Tibial artery (tissue), 4 donors: Measurements from ENCODE around the gene PASK.
"Not testable (repeated sequence)": the region's sequence is repeated elsewhere in the genome, so short reads cannot be mapped to it uniquely, and the experiment has no call there.

Experiments
- DNase-seq, 2 donors: peaks; one replicate each; pipeline ENCODE4 v3.0.0-alpha.2; 2019
- H3K27ac ChIP-seq, 2 donors: fragments of 200-600 bp; sonication (generic) in 1 of 2; 1 replicate in 1 of 2; 2 replicates in 1 of 2; pipeline ENCODE4 v1.5.1; 2018 to 2019; ENCODE audit warnings: mild to moderate bottlenecking in 1 of 2
- H3K27me3 ChIP-seq, 2 donors: fragments of 200-600 bp; sonication (generic) in 1 of 2; one replicate each; pipeline versions ENCODE4 v1.5.1 to v1.6.0; 2016 to 2019
- H3K36me3 ChIP-seq, 3 donors: fragments of 200-600 bp; sonication (generic) in 2 of 3; one replicate each; pipeline ENCODE4 v1.5.1; 2016 to 2019; ENCODE audit warnings: mild to moderate bottlenecking in 2 of 3
- H3K4me1 ChIP-seq, 4 donors: fragments of 200-600 bp; sonication (generic) in 2 of 4; 1 replicate in 3 of 4; 2 replicates in 1 of 4; pipeline ENCODE4 v1.5.1; 2016 to 2019
- H3K4me3 ChIP-seq, 2 donors: fragments of 200-600 bp; sonication (generic) in 1 of 2; 1 replicate in 1 of 2; 2 replicates in 1 of 2; pipeline ENCODE4 v1.5.1; 2018 to 2019; ENCODE audit warnings: mild to moderate bottlenecking in 2 of 2
- H3K9me3 ChIP-seq, 3 donors: fragments of 200-600 bp; sonication (generic) in 1 of 3; one replicate each; pipeline ENCODE4 v1.5.1; 2016 to 2019
- intact Hi-C: fragments of 100-400 bp; cut with DNase I; formaldehyde crosslinking; loops from one replicate; pipeline ENCODE4 v1.15.0; 2023; ENCODE audit warnings: low total_unique reads
- TF ChIP-seq, protein P1 (sequence below), 2 experiments: fragments of 200-600 bp in 1 of 2; fragments of 450-650 bp in 1 of 2; IDR thresholded peaks; one replicate each; pipeline ENCODE4 v1.5.1; 2017 to 2019; ENCODE audit warnings: antibody characterized with exemption in 2 of 2, mild to moderate bottlenecking in 1 of 2, moderate library complexity in 1 of 2

The PASK gene

DNA sequence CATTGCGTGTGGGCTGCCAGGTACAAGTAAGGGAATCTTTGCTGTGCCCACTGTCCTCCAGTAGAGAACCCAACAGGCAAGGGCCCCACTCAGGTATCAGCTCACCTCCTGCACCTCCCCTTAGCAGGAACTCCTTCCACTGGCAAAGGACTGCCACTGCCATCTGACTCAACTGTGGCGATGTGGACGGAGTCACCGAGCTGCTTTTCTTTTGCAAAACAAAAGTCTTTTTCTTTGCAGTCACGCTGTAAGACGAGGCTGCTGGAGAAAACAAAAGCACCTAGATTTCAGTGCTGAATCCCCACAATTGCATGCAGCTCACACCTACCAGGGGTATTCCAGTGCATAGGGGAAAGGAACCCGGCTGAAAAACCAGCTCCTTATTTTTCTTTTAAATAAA is 55.1 kb downstream of the PASK start:
- Histone ChIP-seq H3K27ac (no peak overlapping the region), H3K4me1 (no peaks in the 10 kb centered on the region), H3K27me3 (no peaks in the 10 kb centered on the region), H3K4me3 (no peak overlapping the region), H3K36me3 (peaks cover 36 to 99% (median 82%) of the 10 kb centered on the region in 3 donors), H3K9me3 (no peaks in the 10 kb centered on the region)
- DNase-seq, result no peak
- intact Hi-C loops, result no loop called here
- TF ChIP-seq, protein P1, sequence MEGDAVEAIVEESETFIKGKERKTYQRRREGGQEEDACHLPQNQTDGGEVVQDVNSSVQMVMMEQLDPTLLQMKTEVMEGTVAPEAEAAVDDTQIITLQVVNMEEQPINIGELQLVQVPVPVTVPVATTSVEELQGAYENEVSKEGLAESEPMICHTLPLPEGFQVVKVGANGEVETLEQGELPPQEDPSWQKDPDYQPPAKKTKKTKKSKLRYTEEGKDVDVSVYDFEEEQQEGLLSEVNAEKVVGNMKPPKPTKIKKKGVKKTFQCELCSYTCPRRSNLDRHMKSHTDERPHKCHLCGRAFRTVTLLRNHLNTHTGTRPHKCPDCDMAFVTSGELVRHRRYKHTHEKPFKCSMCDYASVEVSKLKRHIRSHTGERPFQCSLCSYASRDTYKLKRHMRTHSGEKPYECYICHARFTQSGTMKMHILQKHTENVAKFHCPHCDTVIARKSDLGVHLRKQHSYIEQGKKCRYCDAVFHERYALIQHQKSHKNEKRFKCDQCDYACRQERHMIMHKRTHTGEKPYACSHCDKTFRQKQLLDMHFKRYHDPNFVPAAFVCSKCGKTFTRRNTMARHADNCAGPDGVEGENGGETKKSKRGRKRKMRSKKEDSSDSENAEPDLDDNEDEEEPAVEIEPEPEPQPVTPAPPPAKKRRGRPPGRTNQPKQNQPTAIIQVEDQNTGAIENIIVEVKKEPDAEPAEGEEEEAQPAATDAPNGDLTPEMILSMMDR (IDR thresholded peaks at IDR 0.05), result no peak

DNA sequence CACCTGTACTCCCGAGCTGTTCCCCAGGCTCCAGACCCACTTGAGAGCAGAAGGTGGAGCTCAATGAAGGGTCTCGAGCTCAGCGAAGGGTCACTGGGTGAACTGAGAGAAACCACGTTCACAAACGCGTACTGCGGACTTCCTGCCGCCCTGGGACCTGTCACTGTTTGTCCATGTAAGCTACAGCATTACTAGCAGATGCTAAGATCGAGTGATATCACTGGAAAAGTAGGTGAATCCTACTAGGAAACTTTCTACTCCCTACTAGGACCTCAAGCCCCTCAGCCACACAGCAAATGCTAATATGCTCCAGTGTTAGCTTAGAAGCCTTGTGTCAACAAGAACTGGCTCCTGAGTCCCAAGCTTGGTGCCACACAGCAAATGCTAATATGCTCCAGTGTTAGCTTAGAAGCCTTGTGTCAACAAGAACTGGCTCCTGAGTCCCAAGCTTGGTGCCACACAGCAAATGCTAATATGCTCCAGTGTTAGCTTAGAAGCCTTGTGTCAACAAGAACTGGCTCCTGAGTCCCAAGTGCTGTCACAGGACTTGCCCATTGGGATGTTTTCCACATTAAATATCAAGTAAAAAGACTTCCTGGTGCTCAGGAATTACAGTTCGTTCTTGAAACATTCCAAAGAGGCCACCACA is 56.0 kb downstream of the PASK start:
- H3K9me3 ChIP-seq, H3K27me3 ChIP-seq, H3K4me1 ChIP-seq, intact Hi-C loops, H3K4me3 ChIP-seq, DNase-seq, H3K27ac ChIP-seq: not testable (repeated sequence)
- H3K36me3 ChIP-seq, result peaks cover 42 to 99% (median 82%) of the 10 kb centered on the region in 3 donors

DNA sequence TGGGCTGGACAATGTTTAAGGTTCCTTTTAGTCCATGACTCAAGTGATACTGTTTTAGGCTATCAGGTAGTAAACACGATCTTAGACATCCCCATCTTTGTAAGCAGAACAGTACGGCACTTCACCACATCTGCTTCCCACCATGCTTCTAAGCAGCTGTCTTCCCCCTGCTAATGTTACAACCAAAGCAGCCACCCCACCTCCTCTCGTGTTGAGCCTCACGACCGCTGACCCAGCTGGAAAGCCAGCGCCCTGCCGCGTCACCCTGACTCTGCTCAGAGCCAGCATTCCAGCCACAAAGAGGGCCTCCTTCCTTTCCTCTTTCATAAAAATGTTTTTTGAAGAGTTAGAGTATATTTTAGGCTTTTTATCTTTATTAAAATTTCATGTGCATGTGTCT is 56.6 kb downstream of the PASK start:
- Histone ChIP-seq H3K36me3 (peaks cover 48 to 100% (median 85%) of the 10 kb centered on the region in 3 donors), H3K27me3 (no peaks in the 10 kb centered on the region), H3K4me1 (no peaks in the 10 kb centered on the region), H3K4me3 (no peak overlapping the region), H3K9me3 (no peaks in the 10 kb centered on the region), H3K27ac (no peak overlapping the region)
- intact Hi-C loops, result no loop called here
- no peak for DNase-seq
- TF ChIP-seq, protein P1 (IDR thresholded peaks at IDR 0.05), result no peak

DNA sequence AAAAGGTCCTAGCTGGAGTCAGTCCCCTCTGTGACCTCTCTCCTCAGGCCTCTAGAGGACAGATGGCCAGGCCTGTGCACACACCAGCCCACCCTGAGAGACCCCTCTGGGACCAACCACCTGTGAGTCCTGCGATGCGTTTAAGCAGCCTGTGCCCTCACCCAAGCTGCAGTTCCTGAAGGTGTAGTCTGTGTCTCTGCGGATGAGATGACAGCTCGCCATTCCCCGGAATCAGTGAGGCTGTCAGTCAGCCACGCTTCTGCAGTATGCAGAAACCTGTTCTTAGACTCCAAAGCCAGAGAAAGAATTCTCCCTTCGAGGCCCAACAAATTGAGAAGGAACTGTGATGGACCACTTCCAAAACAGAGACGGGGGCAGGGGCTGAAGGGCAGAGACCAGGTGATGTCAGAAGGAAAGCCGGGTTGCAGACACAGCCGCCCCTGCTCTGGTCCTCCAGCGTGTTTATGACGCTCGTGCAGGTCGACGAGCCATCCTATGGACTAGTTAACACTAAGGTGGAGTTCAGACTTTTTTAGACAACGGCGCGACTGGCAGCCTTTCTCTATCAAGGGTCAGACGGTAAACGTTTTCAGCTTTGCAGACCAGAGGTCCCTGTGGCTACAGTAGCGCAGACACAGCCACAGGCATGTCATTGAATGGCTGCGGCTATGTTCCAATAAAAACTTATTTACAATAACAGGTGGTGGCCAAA is 57.4 kb downstream of the PASK start:
- intact Hi-C loops, result no loop called here
- Histone ChIP-seq H3K9me3 (no peaks in the 10 kb centered on the region), H3K27me3 (no peaks in the 10 kb centered on the region), H3K4me3 (no peak overlapping the region), H3K27ac (no peak overlapping the region), H3K36me3 (peaks cover 50 to 100% (median 93%) of the 10 kb centered on the region in 3 donors), H3K4me1 (no peaks in the 10 kb centered on the region)
- TF ChIP-seq, protein P1 (IDR thresholded peaks at IDR 0.05), result no peak
- no peak for DNase-seq

DNA sequence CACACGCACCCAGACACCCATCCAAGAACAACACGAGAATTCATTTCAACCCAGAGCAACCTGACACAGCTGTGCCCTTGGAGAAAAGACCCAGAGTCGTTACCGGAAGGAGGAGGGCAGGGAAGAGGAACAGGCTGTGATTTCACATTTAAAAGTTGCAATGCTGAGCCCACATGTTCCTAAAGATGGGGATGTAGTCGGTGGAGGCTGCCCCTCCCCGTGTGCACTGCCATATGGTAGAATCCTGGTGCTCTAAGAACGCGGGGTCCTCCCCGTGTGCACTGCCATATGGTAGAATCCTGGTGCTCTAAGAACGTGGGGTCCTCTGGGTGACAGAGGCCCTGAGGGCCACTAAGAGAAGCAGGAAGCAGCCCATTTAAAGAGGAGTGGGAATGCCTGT is 58.1 kb downstream of the PASK start:
- no peaks in the 10 kb centered on the region for H3K4me1 ChIP-seq
- TF ChIP-seq, protein P1 (IDR thresholded peaks at IDR 0.05), result no peak
- DNase-seq, result no peak
- H3K27ac ChIP-seq, result no peak overlapping the region
- no peak overlapping the region for H3K4me3 ChIP-seq
- intact Hi-C loops, result no loop called here
- no peaks in the 10 kb centered on the region for H3K9me3 ChIP-seq
- no peaks in the 10 kb centered on the region for H3K27me3 ChIP-seq
- peaks cover 51 to 100% (median 96%) of the 10 kb centered on the region in 3 donors for H3K36me3 ChIP-seq
